Skeletal muscle tissue (tissue), 4 donors: ENCODE data around the gene TANC1. TPM values are rescaled to one million over a fixed set of nuclear protein-coding genes. Genes with fewer than 3 reads are reported as not detected.

Experiments
- H3K27ac ChIP-seq: one replicate; pipeline ENCODE4 v1.7.0; 2013; ENCODE audit warnings: mild to moderate bottlenecking, low read depth, low read length, inconsistent platforms
- H3K27me3 ChIP-seq, 3 donors: one replicate each; pipeline ENCODE4 v1.7.0; 2013; ENCODE audit warnings: low read length in 3 of 3; ENCODE audit not compliant: control insufficient read depth in 3 of 3, insufficient read depth in 3 of 3
- H3K36me3 ChIP-seq, 3 donors: one replicate each; pipeline ENCODE4 v1.7.0; 2013; ENCODE audit warnings: low read length in 3 of 3; ENCODE audit not compliant: control insufficient read depth in 3 of 3, insufficient read depth in 3 of 3
- H3K4me1 ChIP-seq, 3 donors: one replicate each; pipeline ENCODE4 v1.7.0; 2013; ENCODE audit warnings: low read length in 3 of 3, mild to moderate bottlenecking in 3 of 3; ENCODE audit not compliant: control insufficient read depth in 3 of 3, insufficient read depth in 3 of 3
- H3K4me3 ChIP-seq, 3 donors: one replicate each; pipeline ENCODE4 v1.7.0; 2013; ENCODE audit warnings: low read length in 3 of 3
- H3K9ac ChIP-seq, 3 donors: one replicate each; pipeline ENCODE4 v1.7.0; 2013; ENCODE audit warnings: low read length in 3 of 3, mild to moderate bottlenecking in 3 of 3, moderate library complexity in 2 of 3, low read depth in 1 of 3
- H3K9me3 ChIP-seq, 3 donors: one replicate each; pipeline ENCODE4 v1.7.0; 2013; ENCODE audit warnings: low read length in 3 of 3; ENCODE audit not compliant: control insufficient read depth in 3 of 3
- total RNA-seq: library from RNA; depleted of rRNA; stranded (reverse); fragments of >200 nt; gene quantifications from one replicate; pipeline ENCODE4 v1.2.3, GENCODE V29; 2014
- donor health status: Osteomylitis.

The TANC1 gene
- total RNA-seq, 1 donor from 2014 or later = 38.1 TPM

DNA sequence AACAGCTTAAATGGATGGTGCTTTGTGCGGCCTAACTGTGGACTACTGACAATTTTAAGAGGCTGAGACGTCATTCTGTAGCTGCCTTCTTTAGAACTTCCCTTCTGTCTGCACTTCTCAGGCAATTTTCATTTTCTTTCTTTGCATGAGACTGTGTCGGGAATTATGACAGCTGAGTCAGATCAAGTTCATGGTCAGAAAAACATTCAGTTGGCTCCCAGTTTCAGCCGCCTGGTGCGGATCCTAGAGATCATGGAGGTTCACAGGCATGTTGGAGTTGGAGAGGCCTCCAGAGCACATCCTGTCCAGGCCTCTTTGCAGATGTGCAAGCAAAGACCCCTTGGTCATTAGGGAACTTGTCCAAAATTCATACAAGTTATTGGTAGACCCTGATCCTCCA lies 135.0 kb downstream of the TANC1 start:
- H3K4me1 ChIP-seq = no peaks in the 10 kb centered on the region
- no peak overlapping the region for H3K4me3 ChIP-seq
- H3K27ac ChIP-seq = no peak overlapping the region
- H3K9ac ChIP-seq = no peak overlapping the region
- no peaks in the 10 kb centered on the region for H3K36me3 ChIP-seq
- peaks cover 0 to 4% (median 0%) of the 10 kb centered on the region in 3 donors for H3K27me3 ChIP-seq
- H3K9me3 ChIP-seq = no peaks in the 10 kb centered on the region

DNA sequence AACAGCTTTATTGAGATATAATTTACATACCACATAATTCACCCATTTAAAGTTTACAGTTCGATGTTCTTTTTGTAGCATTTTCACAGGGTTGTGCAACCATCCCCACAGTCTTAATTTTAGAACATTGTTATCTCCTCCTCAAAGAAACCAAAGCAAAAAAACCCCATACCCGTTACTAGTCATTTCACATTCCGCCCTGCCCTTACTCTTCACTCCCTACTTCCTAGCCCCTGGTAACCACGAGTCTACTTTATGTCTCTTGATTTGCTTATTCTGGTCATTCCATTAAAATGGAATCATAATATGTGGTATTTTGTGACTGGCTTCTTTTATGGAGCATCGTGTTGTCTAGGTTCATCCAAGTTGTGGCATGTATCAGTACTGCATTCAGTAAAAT lies 137.7 kb downstream of the TANC1 start:
- Histone ChIP-seq H3K9me3 (no peaks in the 10 kb centered on the region), H3K27me3 (peaks cover 0 to 4% (median 0%) of the 10 kb centered on the region in 3 donors), H3K36me3 (no peaks in the 10 kb centered on the region), H3K27ac (no peak overlapping the region), H3K4me3 (no peak overlapping the region), H3K9ac (no peak overlapping the region), H3K4me1 (no peaks in the 10 kb centered on the region)

DNA sequence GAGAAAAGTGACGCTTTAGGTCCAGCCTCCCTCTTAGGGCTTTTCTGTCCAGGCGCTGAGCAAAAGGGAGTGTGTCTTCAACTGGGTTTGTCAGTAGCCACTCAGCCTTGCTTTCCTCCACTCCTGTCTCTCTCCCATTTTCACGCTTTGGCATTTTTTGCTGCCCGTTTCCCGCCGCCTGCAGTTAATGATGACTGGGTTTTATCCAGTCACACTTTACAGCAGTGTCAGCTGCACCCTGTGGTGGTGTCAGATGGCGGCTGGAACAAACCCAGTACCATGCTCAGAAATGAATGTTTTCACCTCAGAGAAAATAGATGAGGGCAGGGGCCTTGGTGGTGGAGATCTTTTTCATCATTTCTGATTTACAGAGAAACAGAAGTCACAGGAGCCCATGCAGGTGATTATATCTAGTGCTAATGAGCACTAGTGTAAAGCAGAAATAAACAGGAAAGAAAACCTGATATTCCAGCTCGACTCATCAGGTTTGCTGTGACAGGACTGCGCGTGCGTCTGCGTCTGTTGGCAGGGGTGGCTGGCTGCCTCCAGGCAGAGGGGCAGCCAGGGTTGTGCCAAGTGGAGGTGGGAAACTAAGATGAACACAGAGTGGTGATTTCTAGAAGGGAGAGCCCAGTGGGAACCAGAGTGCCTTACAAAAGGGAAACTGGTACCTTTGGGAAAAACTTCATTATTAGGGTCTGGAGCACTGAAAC lies 139.9 kb downstream of the TANC1 start:
- no peak overlapping the region for H3K4me3 ChIP-seq
- peaks cover 0 to 4% (median 0%) of the 10 kb centered on the region in 3 donors for H3K27me3 ChIP-seq
- H3K36me3 ChIP-seq = no peaks in the 10 kb centered on the region
- no peaks in the 10 kb centered on the region for H3K4me1 ChIP-seq
- H3K9me3 ChIP-seq = no peaks in the 10 kb centered on the region
- no peak overlapping the region for H3K27ac ChIP-seq
- no peak overlapping the region for H3K9ac ChIP-seq

DNA sequence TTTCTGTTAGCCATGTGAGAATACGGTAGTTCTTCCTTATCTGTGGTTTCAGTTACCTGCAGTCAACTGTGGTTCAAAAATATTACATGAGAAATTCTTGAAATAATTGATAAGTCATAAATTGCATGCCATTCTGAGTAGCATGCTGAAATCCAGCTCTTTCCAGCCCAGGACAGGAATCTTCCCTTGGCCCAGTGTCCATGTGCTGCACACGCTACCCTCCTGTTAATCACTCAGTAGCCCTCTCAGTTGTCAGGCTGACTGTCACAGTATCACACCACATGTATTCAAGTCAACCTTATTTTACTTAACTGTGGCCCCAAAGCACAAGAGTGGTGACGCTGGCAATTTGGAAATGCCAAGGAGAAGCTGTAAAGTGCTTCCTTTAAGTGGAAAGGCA lies 141.1 kb downstream of the TANC1 start:
- H3K4me3 ChIP-seq = no peak overlapping the region
- H3K9ac ChIP-seq = no peak overlapping the region
- H3K27ac ChIP-seq = no peak overlapping the region
- no peaks in the 10 kb centered on the region for H3K4me1 ChIP-seq
- peaks cover 0 to 4% (median 0%) of the 10 kb centered on the region in 3 donors for H3K27me3 ChIP-seq
- H3K9me3 ChIP-seq = no peaks in the 10 kb centered on the region
- H3K36me3 ChIP-seq = no peaks in the 10 kb centered on the region

DNA sequence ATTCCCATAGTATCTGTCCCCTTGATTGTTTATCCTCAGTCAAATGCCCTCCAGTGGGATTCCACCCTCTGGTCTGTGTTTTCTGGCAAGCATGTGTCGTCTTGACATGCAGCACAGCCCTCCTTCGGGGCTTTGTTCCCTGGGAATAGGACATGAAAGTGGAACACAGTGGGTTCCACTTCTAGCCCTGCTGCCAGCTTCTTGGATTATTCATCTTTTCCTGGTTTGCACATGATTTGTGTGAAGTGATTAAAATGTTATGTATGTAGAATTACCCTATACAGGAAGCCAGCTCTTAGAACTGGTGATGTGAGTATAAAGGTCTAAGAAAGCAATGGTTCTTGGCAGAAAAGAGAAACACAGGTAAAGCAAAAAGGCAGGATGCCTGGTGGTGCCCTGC lies 142.3 kb downstream of the TANC1 start:
- no peak overlapping the region for H3K4me3 ChIP-seq
- H3K4me1 ChIP-seq = no peaks in the 10 kb centered on the region
- H3K9ac ChIP-seq = no peak overlapping the region
- H3K36me3 ChIP-seq = no peaks in the 10 kb centered on the region
- H3K27ac ChIP-seq = no peak overlapping the region
- no peaks in the 10 kb centered on the region for H3K9me3 ChIP-seq
- peaks cover 0 to 4% (median 0%) of the 10 kb centered on the region in 3 donors for H3K27me3 ChIP-seq

DNA sequence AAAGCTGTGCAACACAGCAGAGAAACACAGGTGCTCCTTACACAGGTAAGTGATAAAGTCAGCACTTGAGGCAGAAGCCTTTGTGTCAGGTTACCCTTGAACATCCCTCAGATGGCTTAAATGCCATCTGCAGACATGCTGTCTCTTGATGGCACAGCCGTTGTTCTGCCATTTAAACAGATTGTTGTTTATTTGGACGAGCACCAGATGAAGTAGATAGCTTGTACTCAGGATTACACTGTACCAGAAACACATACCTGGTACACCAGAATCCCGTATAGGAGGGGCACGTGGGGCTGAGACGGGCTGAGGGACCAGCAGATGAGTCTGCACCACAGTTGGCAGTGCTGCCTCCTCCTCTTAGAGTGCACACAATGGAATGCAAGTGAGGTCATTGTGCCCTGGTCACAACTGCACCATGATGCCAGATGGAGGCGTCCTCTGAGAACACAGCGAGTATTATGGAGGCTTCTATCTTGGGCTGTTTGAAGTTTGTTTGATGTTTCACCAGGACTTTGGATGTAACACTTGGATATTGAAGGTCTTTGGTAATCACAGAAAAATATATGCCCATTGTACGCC lies 143.0 kb downstream of the TANC1 start:
- no peaks in the 10 kb centered on the region for H3K4me1 ChIP-seq
- H3K27ac ChIP-seq = no peak overlapping the region
- H3K4me3 ChIP-seq = no peak overlapping the region
- H3K9ac ChIP-seq = no peak overlapping the region
- H3K36me3 ChIP-seq = no peaks in the 10 kb centered on the region
- H3K27me3 ChIP-seq = peaks cover 0 to 4% (median 0%) of the 10 kb centered on the region in 3 donors
- H3K9me3 ChIP-seq = no peaks in the 10 kb centered on the region

DNA sequence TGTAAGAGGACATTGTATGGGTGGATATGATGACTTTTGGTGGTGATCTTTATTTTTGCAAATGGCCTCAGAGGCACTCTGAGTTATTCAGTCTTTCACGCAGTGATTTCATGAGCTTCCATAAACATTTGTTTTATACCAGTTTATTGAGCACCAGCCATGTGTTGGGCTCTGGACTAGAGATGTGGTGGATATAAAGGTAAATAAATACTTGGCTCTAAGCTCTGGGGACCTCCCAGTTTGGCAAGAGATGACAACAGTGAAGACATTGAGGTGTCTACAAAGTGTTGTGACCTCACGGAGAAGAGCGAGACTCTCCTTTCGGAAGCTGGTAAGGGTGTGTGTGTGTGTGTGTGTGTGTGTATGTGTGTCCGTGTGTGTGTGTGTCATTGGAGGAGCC lies 146.4 kb downstream of the TANC1 start:
- Histone ChIP-seq H3K27ac (no peak overlapping the region), H3K9me3 (no peaks in the 10 kb centered on the region)

DNA sequence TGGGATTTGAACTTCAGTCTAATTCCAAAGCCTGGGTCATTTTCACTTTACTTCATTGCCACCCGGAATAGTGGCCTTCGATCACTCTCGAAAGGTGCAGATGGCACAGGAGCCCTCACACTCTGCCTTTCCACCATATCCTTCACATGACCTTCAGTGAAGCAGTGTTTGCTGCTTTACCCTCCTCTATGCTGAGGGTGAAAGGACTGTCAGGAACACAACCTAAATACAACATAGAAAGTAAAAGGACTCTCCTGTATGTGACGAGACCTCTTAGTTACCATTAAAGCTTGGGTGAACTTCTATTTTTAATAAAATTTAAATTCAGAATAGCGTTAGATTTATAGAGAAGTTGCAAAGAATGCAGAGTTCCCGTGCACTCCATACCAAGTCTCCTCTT lies 148.5 kb downstream of the TANC1 start:
- Histone ChIP-seq H3K27ac (no peak overlapping the region), H3K9ac (no peak overlapping the region), H3K4me1 (no peaks in the 10 kb centered on the region), H3K4me3 (no peak overlapping the region), H3K36me3 (no peaks in the 10 kb centered on the region), H3K27me3 (no peaks in the 10 kb centered on the region), H3K9me3 (no peaks in the 10 kb centered on the region)

More for the DNA sequence above, 146.4 kb downstream of the TANC1 start:
- Histone ChIP-seq H3K9ac (no peak overlapping the region), H3K4me3 (no peak overlapping the region), H3K36me3 (no peaks in the 10 kb centered on the region), H3K4me1 (no peaks in the 10 kb centered on the region), H3K27me3 (no peaks in the 10 kb centered on the region)

DNA sequence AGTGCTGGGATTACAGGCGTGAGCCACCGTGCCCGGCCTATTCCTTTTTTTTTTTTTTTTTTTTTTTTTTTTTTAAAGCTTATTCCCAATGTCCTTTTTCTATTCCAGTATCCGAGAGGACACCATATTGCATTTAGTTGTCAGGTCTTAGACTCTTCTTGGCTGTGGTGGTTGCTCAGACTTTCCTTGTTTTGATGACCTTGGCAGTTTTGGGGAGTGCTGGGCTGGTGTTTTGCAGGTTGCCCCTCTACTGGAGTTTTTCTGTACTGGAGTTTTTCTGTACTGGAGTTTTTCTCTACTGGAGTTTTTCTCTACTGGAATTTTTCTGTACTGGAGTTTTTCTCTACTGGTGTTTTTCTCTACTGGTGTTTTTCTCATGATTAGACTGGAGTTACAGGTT lies 149.2 kb downstream of the TANC1 start:
- no peak overlapping the region for H3K27ac ChIP-seq
- no peaks in the 10 kb centered on the region for H3K9me3 ChIP-seq
- no peaks in the 10 kb centered on the region for H3K4me1 ChIP-seq
- H3K27me3 ChIP-seq = no peaks in the 10 kb centered on the region
- no peaks in the 10 kb centered on the region for H3K36me3 ChIP-seq
- H3K4me3 ChIP-seq = no peak overlapping the region
- no peak overlapping the region for H3K9ac ChIP-seq

DNA sequence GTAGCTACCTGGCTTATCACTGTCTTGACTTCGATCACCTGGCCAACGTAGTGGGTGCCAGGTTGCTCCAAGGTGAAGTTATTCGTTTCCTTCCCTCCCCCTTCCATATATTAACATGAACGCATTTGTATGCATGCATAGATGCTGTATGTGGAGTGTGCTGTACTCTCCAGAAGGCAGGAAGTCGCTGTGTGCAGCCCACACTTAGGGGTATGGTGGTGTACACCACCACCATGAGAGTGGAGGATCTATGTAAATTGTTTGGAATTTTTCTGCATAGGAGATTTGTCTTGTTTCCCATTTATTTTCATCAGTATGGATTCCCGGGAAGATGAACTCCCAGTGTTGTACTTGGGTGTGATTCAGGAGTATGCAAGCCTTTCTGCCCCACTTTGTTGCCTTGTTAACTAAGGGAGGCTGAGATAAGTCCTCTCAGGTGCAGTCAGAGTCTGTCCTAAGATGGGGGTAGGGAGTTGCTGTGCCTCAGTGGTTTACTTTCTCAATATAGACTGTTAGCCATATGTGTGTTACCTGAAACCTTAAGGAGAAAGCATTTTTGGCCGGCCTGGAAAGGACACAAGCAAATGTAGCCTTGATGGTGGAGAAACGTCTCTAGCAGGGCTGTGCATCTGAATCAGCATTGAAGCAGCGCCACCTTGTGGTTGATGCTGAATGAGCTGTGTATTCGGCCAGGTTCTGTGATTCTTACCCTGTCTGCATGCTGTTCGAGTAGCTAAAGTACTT lies 149.8 kb downstream of the TANC1 start:
- no peaks in the 10 kb centered on the region for H3K4me1 ChIP-seq

More for the DNA sequence above, 149.8 kb downstream of the TANC1 start:
- no peak overlapping the region for H3K27ac ChIP-seq
- H3K27me3 ChIP-seq = no peaks in the 10 kb centered on the region
- H3K4me3 ChIP-seq = no peak overlapping the region
- no peak overlapping the region for H3K9ac ChIP-seq
- H3K36me3 ChIP-seq = no peaks in the 10 kb centered on the region
- no peaks in the 10 kb centered on the region for H3K9me3 ChIP-seq
